OCI-LY7 (cell line): ENCODE measurements around the gene VTI1A.

Source experiments
- CTCF ChIP-seq: fragments of 200-600 bp; sonication (generic); conservative IDR thresholded peaks from 2 replicates; pipeline ENCODE4 v1.5.1; 2014; ENCODE audit warnings: mild to moderate bottlenecking, antibody characterized with exemption, low read length, moderate library complexity, mixed read lengths
- EZH2phosphoT487 ChIP-seq: fragments of 200-600 bp; sonication (generic); IDR thresholded peaks from 2 replicates; pipeline ENCODE4 v1.6.1; 2018; ENCODE audit warnings: low read depth, borderline replicate concordance, mild to moderate bottlenecking, mixed run types, antibody characterized with exemption, low read length, moderate library complexity, mixed read lengths

- TF ChIP-seq EZH2phosphoT487, result no peak
- TF ChIP-seq CTCF, result no peak
Measured at GRCh38 chr10:112832959-112833358, 385.9 kb downstream of the VTI1A start.
